Activated CD4-positive, alpha-beta T cell treated with anti-CD3 and anti-CD28 coated beads, Interleukin-10, Interleukin-2, amounts not matched to agents 100 ng/mL and 50 ng/mL, durations not matched to agents 16 hours and 8 hours (primary cell): ENCODE measurements around the gene COL6A6.
A peak's percentile ranks its signal among the peaks of the same experiment; 100 is the strongest.
"Not testable (repeated sequence)": the region's sequence is repeated elsewhere in the genome, so short reads cannot be mapped to it uniquely, and the experiment has no call there.

Source experiments
- DNase-seq: peaks from one replicate; pipeline ENCODE4 v3.0.0-alpha.2; 2020

Gene COL6A6

GRCh38 chr3:130539005-130539404, 22.0 kb downstream of the COL6A6 start:
- peak; percentile 55 for DNase-seq

DNA sequence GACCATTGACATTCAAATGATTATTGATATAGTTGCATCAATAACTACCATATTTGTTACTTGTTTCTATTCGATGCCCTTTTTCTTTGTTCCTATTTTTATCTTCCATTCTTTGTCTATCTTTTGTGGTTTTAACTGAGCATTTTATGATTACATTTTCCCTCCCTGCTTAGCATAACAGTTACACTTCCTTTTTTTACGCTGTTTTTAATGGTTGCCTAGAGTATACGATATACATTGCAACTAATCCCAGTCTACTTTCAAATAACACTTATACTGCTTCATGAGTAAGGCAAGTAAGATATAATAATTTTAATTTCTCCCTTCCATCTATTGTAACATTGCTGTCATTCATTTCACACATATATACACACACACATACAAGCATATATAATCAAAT, 26.3 kb downstream of the COL6A6 start:
- no peak for DNase-seq

DNA sequence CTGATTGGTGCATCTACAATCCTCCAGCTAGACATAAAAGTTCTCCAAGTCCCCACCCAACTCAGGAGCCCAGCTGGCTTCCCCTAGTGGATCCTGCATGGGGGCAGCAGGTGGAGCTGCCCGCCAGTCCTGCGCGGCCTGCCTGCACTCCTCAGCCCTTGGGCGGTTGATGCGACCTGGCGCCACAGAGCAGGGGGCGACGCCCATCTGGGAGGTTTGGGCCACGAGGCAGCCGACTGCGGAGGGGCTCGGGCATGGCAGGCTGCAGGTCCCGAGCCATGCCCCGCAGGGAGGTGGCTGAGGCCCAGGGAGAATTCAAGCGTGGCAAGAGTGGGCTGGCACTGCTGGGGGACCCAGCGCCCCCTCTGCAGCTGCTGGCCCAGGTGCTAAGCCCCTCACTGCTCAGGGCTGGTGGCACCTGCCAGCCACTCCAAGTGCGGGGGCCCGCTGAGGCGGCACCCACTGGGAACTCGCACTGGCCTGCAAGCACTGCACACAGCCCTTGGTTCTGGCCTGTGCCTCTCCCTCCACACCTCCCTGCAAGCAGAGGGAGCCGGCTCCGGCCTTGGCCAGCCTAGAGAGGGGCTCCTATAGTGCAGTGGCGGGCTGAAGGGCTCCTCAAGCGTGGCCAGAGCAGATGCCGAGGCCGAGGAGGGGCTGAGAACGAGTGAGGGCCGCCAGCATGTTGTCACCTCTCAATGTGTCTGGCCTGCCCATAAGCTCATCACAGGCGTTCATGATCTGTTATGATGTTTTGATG, 30.1 kb downstream of the COL6A6 start:
- DNase-seq = no peak

- DNase-seq = not testable (repeated sequence)
Measured at GRCh38 chr3:130547680-130548065, 30.7 kb downstream of the COL6A6 start.

DNA sequence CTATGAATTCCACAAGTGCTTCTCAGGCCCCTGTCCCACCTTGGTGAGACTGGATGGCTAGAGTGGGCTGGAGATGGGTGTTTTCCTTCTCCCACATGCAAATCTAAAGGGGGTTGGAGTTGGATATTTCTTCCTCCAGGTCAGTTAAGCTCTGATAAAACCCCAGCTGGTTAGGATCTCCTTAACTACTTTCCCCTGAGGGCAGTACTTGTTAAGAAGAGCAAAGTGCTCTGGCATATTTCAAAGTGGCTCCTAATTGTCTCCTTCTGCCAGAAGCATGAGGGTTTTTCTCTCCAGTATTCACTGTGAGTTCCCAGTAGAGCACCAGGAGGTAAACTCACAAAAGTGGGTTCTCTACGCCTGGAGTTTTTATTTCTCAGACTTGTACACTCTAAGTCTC, 31.4 kb downstream of the COL6A6 start:
- DNase-seq = no peak

- no peak for DNase-seq
Measured at GRCh38 chr3:130557336-130558035, 40.5 kb downstream of the COL6A6 start.

- no peak for DNase-seq
Measured at GRCh38 chr3:130558366-130558765, 41.4 kb downstream of the COL6A6 start.

- DNase-seq = no peak
Measured at GRCh38 chr3:130565224-130565623, 48.2 kb downstream of the COL6A6 start.
